Stimulated activated naive CD4-positive, alpha-beta T cell treated with Interleukin-2 at 50 U/mL for 16 hours (primary cell): ENCODE measurements around the gene CD4.

ENCODE experiments used
- DNase-seq: peaks from one replicate; lab custom pipeline; 2025; lab: John Stamatoyannopoulos, UW

CD4 gene

DNA sequence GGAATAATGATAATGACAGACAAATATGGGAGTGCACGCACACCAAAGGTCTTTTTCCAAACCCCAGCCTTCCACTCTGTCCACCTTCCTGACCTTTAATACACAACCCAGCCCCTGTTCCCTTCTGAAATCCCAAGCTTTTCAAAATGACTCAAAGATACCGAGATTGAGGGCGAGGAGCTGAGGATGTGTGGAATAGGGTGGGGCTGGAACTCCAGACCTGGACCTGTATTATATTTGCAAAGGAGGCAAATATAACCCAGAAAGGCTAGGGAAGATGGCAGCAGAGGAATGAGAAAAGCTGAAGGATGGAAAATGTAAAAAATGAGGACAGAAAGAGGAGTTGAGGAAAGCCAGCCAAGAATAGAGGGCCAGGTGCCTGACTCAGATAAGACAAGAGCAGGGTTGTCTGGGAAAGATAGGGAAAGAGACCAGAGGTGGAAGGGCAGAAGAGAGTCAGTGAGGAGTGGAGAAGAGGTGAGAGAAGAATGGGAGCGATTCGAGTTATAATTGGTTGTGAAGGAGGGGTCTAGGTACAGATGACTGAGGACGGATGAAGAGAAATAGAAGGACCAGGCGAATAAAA lies 24.2 kb upstream of the CD4 start:
- no peak for DNase-seq

DNA sequence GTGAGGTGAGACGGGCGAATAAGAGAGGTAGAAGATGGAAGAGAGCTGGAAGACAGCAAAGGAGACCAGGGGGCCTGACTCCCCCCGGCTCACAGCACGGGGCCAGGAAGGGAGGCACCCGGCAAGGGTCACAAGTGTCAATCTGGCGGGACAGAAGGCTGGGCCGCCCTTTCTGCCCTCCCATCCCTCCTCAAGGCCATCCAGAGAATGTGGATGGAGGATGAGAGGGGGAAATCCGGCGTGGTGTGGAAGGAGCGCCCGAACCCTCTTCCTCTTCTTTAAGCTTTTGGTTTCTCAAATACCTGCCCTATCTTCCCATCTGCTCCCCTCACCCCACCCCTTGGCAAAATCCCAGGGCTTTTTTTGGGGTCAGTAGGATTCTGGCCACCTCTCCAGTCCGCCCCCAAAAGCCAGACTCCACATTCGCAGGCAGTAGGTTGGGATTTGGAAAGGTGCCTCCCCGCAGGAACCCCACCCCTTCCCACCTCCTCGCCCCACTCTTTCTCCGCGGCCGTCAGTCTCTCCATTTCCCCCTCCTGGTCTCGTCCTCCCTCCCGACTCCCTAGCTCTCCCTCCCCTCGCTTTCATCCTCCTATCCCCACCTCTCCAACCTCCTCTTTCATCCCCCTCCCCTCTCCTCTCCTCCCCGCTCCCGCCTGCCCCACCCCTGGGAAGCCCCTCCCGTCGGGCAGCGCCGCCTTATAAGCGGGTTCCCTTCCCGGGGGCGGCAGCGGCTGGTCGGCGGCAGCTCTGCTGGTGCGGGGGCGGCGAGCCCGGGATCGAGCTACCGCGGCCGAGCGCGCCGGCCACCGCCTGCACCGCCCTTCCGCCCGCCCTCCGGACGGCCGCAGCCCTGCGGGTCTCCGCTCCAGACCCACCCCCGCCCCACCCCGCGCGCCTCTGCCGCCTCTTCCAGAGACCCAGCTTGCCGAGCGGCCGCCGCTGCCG lies 23.4 kb upstream of the CD4 start, which contains the start of gene PTMS:
Gene PTMS (plus strand): TSS at position 730 of the 948 bp plus-strand sequence. CDS start 343 bp downstream, outside the sequence.
- no peak for DNase-seq

- DNase-seq: peak; percentile 41
These were observed 22.5 kb upstream of the CD4 start for GRCh38 chr12:6766651-6767349.

GRCh38 chr12:6767353-6768319 lies 21.7 kb upstream of the CD4 start:
- no peak for DNase-seq

- DNase-seq: no peak
These were observed 20.9 kb upstream of the CD4 start for GRCh38 chr12:6768437-6768914.

- no peak for DNase-seq
These were observed 20.3 kb upstream of the CD4 start for GRCh38 chr12:6768990-6769389.

GRCh38 chr12:6769666-6770065 lies 19.7 kb upstream of the CD4 start:
- no peak for DNase-seq

- DNase-seq: no peak
These were observed 19.2 kb upstream of the CD4 start for GRCh38 chr12:6770094-6770493.

DNA sequence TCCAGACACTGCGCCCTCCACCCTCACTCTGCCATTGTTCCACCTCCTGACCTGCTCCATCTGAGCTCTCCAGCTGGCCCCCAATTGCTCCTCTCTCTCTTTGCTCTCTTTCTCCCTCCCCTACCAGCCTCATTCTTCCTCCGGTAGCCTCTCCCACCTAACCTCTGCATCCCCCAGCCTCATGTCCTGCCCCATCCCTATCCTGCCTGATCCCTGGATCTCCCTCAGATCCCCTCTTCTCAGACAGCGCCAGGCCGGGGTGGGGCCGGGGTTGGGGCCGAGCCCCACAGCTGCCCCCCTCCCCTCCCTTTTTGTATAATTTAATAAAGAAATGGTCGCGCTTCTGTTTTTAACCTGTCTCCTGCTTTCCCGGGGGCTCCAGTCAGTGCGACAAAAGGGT lies 18.7 kb upstream of the CD4 start:
- no peak for DNase-seq

GRCh38 chr12:6771091-6771495 lies 18.2 kb upstream of the CD4 start:
- DNase-seq: no peak

DNA sequence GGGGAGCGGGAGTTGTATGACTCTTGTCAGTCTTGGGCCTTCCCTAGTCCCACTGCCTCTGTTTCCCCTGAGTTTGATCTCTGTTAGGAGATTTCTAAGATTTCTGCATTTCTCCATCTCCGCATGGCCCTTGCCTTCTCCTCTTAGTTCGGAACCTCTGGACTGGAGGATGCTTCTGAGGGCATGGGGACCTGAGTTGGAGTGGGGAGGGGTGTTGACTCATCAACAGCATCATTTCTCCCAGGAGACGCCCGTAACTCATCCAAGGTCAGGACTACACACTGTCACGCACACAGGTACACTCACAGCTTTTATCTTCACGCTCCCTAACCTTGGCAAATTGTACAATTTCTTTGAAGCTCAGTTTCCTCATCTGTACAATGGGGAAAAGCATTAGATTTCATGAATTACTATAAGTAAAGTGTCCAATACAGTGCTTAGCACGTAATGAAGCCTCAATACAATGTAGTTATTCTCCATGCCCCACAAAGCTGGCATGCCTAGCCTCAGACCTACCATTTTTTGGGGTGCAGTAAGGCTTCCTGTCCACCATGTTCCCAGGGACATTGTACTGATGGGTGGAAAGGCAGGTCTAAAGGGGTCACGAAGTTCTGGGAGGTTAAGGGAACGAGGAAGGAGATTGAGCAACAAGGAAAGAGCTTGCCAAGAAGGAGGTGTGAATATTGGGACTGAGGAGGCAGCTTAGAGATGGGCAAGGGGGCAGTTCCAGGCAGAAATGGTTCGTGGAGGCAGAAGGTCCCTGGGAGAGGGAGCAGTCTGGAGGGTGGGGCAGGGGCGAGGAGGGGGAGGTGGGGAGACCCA lies 17.6 kb upstream of the CD4 start:
- no peak for DNase-seq

GRCh38 chr12:6772331-6772695 lies 17.0 kb upstream of the CD4 start, which contains the start of gene LAG3:
Gene LAG3, plus strand, starts transcription at chr12:6772520. Its CDS starts 333 bp downstream, at chr12:6772853.
- peak; percentile 55 for DNase-seq

GRCh38 chr12:6772726-6773589 lies 16.4 kb upstream of the CD4 start:
- no peak for DNase-seq

DNA sequence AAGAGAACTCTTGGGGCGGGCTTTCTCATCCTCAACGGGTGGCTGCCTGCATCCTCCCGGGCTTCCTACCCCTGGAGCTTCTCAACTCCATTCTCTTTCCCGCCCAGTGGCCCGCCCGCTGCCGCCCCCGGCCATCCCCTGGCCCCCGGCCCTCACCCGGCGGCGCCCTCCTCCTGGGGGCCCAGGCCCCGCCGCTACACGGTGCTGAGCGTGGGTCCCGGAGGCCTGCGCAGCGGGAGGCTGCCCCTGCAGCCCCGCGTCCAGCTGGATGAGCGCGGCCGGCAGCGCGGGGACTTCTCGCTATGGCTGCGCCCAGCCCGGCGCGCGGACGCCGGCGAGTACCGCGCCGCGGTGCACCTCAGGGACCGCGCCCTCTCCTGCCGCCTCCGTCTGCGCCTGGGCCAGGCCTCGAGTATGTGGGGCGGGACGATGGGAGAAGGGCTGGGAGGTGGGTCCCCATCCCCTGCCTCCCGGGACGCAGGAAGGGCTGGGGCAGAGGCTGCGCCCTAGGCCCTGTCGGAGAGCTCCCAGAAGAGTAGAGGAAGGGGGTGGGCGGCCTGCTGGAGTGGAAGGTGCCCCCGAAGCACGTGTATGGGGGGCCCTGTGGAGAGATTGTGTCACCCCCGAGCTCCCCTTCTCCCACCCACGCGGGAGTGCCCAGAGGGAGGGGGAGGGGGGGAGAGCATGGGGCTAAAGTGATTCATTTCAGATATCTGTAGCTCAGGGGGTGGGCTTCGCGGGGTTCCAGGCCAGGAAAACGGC lies 15.6 kb upstream of the CD4 start:
- DNase-seq: peak; percentile 29

GRCh38 chr12:6774499-6775062 lies 14.7 kb upstream of the CD4 start:
- no peak for DNase-seq

DNA sequence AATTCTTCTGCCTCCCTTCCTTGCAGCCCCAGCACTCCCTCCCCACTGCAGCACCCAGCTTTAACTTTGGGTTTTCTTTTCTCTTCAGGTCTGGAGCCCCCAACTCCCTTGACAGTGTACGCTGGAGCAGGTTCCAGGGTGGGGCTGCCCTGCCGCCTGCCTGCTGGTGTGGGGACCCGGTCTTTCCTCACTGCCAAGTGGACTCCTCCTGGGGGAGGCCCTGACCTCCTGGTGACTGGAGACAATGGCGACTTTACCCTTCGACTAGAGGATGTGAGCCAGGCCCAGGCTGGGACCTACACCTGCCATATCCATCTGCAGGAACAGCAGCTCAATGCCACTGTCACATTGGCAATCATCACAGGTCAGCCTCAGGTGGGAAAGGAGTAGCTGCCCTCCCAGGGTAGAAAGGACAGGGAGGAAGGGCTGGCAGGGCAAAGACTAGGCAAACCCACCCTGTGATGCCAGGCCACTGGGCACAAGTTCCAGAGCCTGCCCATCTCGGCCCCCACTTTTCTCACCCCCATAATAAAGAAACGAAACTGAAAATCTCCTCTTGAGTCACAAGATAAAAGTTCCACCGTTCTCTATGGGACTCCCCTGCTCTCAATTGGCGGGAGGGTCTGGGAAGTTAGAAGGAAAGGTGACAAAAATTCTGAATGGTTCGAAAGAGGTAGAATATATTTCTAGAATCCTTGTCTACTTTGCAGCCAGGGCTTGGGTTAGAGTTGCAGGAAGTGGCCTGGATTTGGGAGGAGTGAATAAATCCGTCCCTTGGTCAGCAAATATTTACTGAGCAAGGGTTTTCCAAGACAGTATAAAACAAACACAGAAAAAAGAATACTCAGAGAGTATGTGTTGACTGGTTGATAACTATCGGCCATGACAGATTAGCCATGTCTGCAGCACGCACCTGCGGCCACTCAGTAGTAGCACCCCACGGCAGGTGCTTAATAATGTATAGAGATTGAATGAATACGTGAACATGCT lies 13.8 kb upstream of the CD4 start:
- no peak for DNase-seq

DNA sequence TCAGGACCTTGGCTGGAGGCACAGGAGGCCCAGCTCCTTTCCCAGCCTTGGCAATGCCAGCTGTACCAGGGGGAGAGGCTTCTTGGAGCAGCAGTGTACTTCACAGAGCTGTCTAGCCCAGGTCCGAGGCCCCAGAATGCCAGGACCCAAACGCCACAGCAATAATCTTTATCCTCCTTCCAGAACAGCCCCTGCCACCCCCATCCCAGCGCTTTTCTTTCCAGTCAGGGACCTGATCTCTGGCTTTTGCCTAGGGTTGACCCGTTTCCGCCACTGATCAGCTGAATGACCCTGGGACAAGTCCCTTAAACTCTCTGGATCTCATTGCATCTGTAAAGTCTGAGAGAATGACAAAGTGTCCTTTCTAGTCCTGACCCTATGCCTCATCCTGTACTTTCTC lies 11.9 kb upstream of the CD4 start:
- DNase-seq: no peak
